Stomach (tissue), 9 donors: ENCODE results near the gene ACMSD. TPM values are rescaled to one million over a fixed set of nuclear protein-coding genes. Genes with fewer than 3 reads are reported as not detected.

ENCODE experiments used
- DNase-seq, 2 donors: peaks; one replicate each; pipeline versions ENCODE4 v3.0.0 to v3.0.0-alpha.2; 2013 to 2019
- H3K27ac ChIP-seq, 5 donors: fragments of 200-600 bp in 4 of 5; sonication (generic) in 4 of 5; one replicate each; pipeline ENCODE4 v1.5.1; 2013 to 2019; ENCODE audit warnings: mild to moderate bottlenecking in 1 of 5, moderate library complexity in 1 of 5
- H3K27me3 ChIP-seq, 3 donors: fragments of 200-600 bp; sonication (generic); one replicate each; pipeline ENCODE4 v1.5.1; 2017 to 2019; ENCODE audit warnings: mixed run types in 1 of 3
- H3K36me3 ChIP-seq, 4 donors: fragments of 200-600 bp; sonication (generic); 1 replicate in 3 of 4; 2 replicates in 1 of 4; pipeline ENCODE4 v1.5.1; 2016 to 2019
- H3K4me1 ChIP-seq, 4 donors: fragments of 200-600 bp; sonication (generic); one replicate each; pipeline ENCODE4 v1.5.1; 2016 to 2019
- H3K4me3 ChIP-seq, 4 donors: fragments of 200-600 bp; sonication (generic) in 3 of 4; one replicate each; pipeline ENCODE4 v1.5.1; 2016 to 2019; ENCODE audit warnings: mild to moderate bottlenecking in 1 of 4
- H3K9me3 ChIP-seq, 4 donors: fragments of 200-600 bp; sonication (generic); one replicate each; pipeline ENCODE4 v1.5.1; 2016 to 2019
- EP300 ChIP-seq: sonication (generic); formaldehyde crosslinking; IDR thresholded peaks from one replicate; pipeline ENCODE4 v1.6.1; 2017; ENCODE audit warnings: antibody characterized with exemption
- POLR2A ChIP-seq, 4 donors: fragments of 450-650 bp; IDR thresholded peaks; one replicate each; pipeline ENCODE4 v1.6.1; 2016; ENCODE audit warnings: antibody characterized with exemption in 4 of 4, control low read depth in 2 of 4, mild to moderate bottlenecking in 1 of 4, moderate library complexity in 1 of 4
- POLR2AphosphoS5 ChIP-seq, 3 donors: sonication (generic); formaldehyde crosslinking; IDR thresholded peaks; one replicate each; pipeline ENCODE4 v1.6.1; 2016; ENCODE audit warnings: antibody characterized with exemption in 3 of 3
- WGBS, 5 donors: extraction: QIAGEN DNeasy Blood & Tissue Kit in 3 of 5; methylation state at CpG; one replicate each; pipeline versions ENCODE4 v1.1.5 to v1.1.7; 2013 to 2018; 5-methylcytosine and 5-hydroxymethylcytosine counted together
- intact Hi-C: fragments of 100-400 bp; cut with DNase I; formaldehyde crosslinking; loops from one replicate; pipeline ENCODE4 v1.15.1; 2023; ENCODE audit warnings: low total_unique reads
- polyA plus RNA-seq, 3 donors: library from polyadenylated mRNA; stranded (reverse); fragments of 200-250 nt; gene quantifications; one replicate each; pipeline ENCODE4 v1.2.3, GENCODE V29; 2013
- total RNA-seq, 5 donors: library from RNA; depleted of rRNA; stranded (reverse); fragments of >200 nt; gene quantifications; one replicate each; pipeline versions ENCODE4 v1.1.0 to v1.2.3, GENCODE V29; 2014 to 2016
- TF ChIP-seq, protein P1 (sequence below), 7 experiments: fragments of 450-650 bp in 4 of 7; fragments of 200-600 bp in 3 of 7; sonication (generic) in 3 of 7; IDR thresholded peaks; one replicate each; pipeline ENCODE4 v1.5.1; 2016 to 2019; ENCODE audit warnings: antibody characterized with exemption in 7 of 7, control low read depth in 2 of 7, mild to moderate bottlenecking in 1 of 7
- donor health status: healthy with polysubstance abuse.
- donor health status: Bipolar disorder and iron deficiency.
- donor health status: healthy.

The ACMSD gene
- total and polyA plus RNA-seq, 8 donors = not detected

- 34 to 48% (median 39%) methylated on average over 2 of the region's 2 CpGs for WGBS, 5 donors
- no peak for DNase-seq
- TF ChIP-seq POLR2A (IDR thresholded peaks at IDR 0.05) (no peak), EP300 (no peak), POLR2AphosphoS5 (IDR thresholded peaks at IDR 0.05) (no peak)
- TF ChIP-seq, protein P1, sequence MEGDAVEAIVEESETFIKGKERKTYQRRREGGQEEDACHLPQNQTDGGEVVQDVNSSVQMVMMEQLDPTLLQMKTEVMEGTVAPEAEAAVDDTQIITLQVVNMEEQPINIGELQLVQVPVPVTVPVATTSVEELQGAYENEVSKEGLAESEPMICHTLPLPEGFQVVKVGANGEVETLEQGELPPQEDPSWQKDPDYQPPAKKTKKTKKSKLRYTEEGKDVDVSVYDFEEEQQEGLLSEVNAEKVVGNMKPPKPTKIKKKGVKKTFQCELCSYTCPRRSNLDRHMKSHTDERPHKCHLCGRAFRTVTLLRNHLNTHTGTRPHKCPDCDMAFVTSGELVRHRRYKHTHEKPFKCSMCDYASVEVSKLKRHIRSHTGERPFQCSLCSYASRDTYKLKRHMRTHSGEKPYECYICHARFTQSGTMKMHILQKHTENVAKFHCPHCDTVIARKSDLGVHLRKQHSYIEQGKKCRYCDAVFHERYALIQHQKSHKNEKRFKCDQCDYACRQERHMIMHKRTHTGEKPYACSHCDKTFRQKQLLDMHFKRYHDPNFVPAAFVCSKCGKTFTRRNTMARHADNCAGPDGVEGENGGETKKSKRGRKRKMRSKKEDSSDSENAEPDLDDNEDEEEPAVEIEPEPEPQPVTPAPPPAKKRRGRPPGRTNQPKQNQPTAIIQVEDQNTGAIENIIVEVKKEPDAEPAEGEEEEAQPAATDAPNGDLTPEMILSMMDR (IDR thresholded peaks at IDR 0.05) = no peak
- H3K4me1 ChIP-seq = peaks cover 69 to 97% (median 83%) of the 10 kb centered on the region in 4 donors
- no peaks in the 10 kb centered on the region for H3K27me3 ChIP-seq
- H3K4me3 ChIP-seq = no peak overlapping the region
- intact Hi-C loops = no loop called here
- no peaks in the 10 kb centered on the region for H3K9me3 ChIP-seq
- H3K27ac ChIP-seq = peak overlapping the region in 4 of 5 donors; percentile 61 to 72 (median 68)
- H3K36me3 ChIP-seq = peaks cover 0 to 26% (median 19%) of the 10 kb centered on the region in 4 donors
Measured at GRCh38 chr2:134934150-134934549, 95.7 kb downstream of the ACMSD start.

DNA sequence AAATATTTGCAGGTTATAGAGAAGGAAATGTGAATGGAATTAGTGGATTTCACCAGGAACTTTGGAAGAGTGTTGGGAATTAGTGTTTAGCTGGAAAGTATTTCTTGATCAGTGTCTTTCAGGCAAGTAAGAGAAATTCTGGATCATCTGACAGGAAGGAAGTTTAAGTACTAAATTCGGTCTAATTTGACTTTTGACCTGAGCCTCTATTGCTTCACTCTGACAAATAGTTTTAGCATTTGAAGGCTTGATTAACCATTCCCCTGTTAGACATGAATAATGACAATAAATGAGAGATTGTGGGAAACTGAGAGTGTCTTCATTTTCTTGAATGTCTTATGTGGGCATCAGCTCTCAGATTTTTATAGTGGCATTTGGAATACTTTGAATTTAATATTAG lies 96.2 kb downstream of the ACMSD start:
- TF ChIP-seq POLR2AphosphoS5 (IDR thresholded peaks at IDR 0.05) = no peak
- no peak for TF ChIP-seq EP300
- TF ChIP-seq POLR2A (IDR thresholded peaks at IDR 0.05) = no peak
- TF ChIP-seq, protein P1 (IDR thresholded peaks at IDR 0.05) = no peak
- no peaks in the 10 kb centered on the region for H3K9me3 ChIP-seq
- H3K4me3 ChIP-seq = no peak overlapping the region
- WGBS, 5 donors = 0 to 5% (median 3%) methylated on average over 1 of the region's 1 CpG
- peak overlapping the region in 4 of 5 donors; percentile 61 to 72 (median 68) for H3K27ac ChIP-seq
- peaks cover 69 to 95% (median 81%) of the 10 kb centered on the region in 4 donors for H3K4me1 ChIP-seq
- DNase-seq = no peak
- no peaks in the 10 kb centered on the region for H3K27me3 ChIP-seq
- peaks cover 0 to 31% (median 24%) of the 10 kb centered on the region in 4 donors for H3K36me3 ChIP-seq
- intact Hi-C loops = no loop called here

GRCh38 chr2:134936691-134937090 lies 98.3 kb downstream of the ACMSD start:
- 36 to 56% (median 42%) methylated on average over 4 of the region's 4 CpGs for WGBS, 5 donors
- no peak for TF ChIP-seq POLR2A (IDR thresholded peaks at IDR 0.05)
- TF ChIP-seq, protein P1 (IDR thresholded peaks at IDR 0.05) = no peak
- TF ChIP-seq EP300 = no peak
- TF ChIP-seq POLR2AphosphoS5 (IDR thresholded peaks at IDR 0.05) = no peak
- intact Hi-C loops = no loop called here
- Histone ChIP-seq H3K27me3 (no peaks in the 10 kb centered on the region), H3K27ac (peak overlapping the region in 3 of 5 donors; percentile 37 to 56 (median 54)), H3K4me3 (no peak overlapping the region), H3K36me3 (peaks cover 0 to 49% (median 44%) of the 10 kb centered on the region in 4 donors), H3K9me3 (no peaks in the 10 kb centered on the region), H3K4me1 (peaks cover 59 to 77% (median 66%) of the 10 kb centered on the region in 4 donors)
- DNase-seq = peak in 1 of 2 donors; percentile 52

- Histone ChIP-seq H3K4me3 (no peak overlapping the region), H3K4me1 (peaks cover under 1 to 13% (median 6%) of the 10 kb centered on the region in 4 donors), H3K9me3 (no peaks in the 10 kb centered on the region), H3K27me3 (no peaks in the 10 kb centered on the region), H3K27ac (no peak overlapping the region), H3K36me3 (peaks cover 11 to 85% (median 72%) of the 10 kb centered on the region in 4 donors)
- DNase-seq = no peak
- TF ChIP-seq POLR2AphosphoS5 (IDR thresholded peaks at IDR 0.05) (no peak), POLR2A (IDR thresholded peaks at IDR 0.05) (no peak), EP300 (no peak)
- TF ChIP-seq, protein P1 (IDR thresholded peaks at IDR 0.05) = no peak
- intact Hi-C loops = no loop called here
- 83 to 91% (median 89%) methylated on average over 2 of the region's 2 CpGs for WGBS, 5 donors
Measured at GRCh38 chr2:134943540-134943939, 105.1 kb downstream of the ACMSD start.
